Kidney epithelial cell (primary cell): ENCODE measurements around the gene OR4F6. TPM values are rescaled to one million over a fixed set of nuclear protein-coding genes. Genes with fewer than 3 reads are reported as not detected.

Experiments used
- DNase-seq: peaks from one replicate; pipeline ENCODE4 v3.0.0-alpha.2; 2010; ENCODE audit warnings: low read depth
- H3K27me3 ChIP-seq: 2 replicates; pipeline ENCODE4 v1.6.0; 2011; ENCODE audit warnings: low read length; ENCODE audit not compliant: control insufficient read depth, insufficient read depth
- H3K36me3 ChIP-seq: 2 replicates; pipeline ENCODE4 v1.5.1; 2011; ENCODE audit warnings: low read length; ENCODE audit not compliant: control insufficient read depth, insufficient read depth
- H3K4me3 ChIP-seq: 2 replicates; pipeline ENCODE4 v1.5.1; 2011; ENCODE audit warnings: low read depth, mild to moderate bottlenecking, control low read depth, low read length
- CTCF ChIP-seq: IDR thresholded peaks from 2 replicates; pipeline ENCODE4 v1.5.1; 2011; ENCODE audit warnings: mild to moderate bottlenecking, moderate library complexity, low read length, control low read depth, inconsistent platforms; ENCODE audit not compliant: insufficient read depth, poor library complexity, severe bottlenecking
- total RNA-seq: library from RNA; depleted of rRNA; stranded (reverse); fragments of >200 nt; gene quantifications from 2 replicates; pipeline ENCODE4 v1.2.3, GENCODE V29; 2015

The OR4F6 gene
- total RNA-seq, 1 donor from 2014 or later, result not detected

GRCh38 chr15:101844916-101845315, 41.6 kb downstream of the OR4F6 start:
- no peak for TF ChIP-seq CTCF
- no peak for DNase-seq
- Histone ChIP-seq H3K27me3 (no peaks in the 10 kb centered on the region), H3K36me3 (no peaks in the 10 kb centered on the region), H3K4me3 (no peak overlapping the region)

DNA sequence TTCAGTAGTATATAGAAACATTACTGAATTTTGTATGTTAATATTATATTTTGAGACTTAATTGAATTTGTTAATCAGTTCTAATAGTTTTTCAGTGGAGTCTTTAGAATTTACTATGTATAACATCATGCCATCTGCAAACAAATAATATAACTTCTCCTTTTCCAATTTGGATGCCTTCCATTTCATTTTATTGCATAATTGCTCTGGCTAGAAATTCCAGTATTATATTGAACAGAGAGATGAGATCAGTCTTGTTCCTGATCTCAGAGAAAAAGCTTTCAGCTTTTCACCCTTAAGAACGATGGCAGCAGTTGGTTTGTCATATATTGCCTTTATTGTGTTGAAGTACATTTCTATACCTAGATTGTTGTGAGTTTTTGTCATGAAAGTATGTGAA, 49.0 kb downstream of the OR4F6 start:
- DNase-seq, result no peak
- Histone ChIP-seq H3K4me3 (no peak overlapping the region), H3K36me3 (no peaks in the 10 kb centered on the region), H3K27me3 (no peaks in the 10 kb centered on the region)
- no peak for TF ChIP-seq CTCF

Other genes starting within 250 kb of the OR4F6 start
- gene TM2D3, start 151.1 kb upstream of the OR4F6 start, total RNA-seq, result 30.0 and 31.4 TPM in 2 replicates
- 10.4 and 10.5 TPM in 2 replicates for gene TARS3, start 79.0 kb upstream of the OR4F6 start, total RNA-seq
- gene OR4F15, start 8.7 kb downstream of the OR4F6 start, total RNA-seq, result 0.08 TPM in 1 of 2 replicates, not detected in the other